Mesenchymal stem cell (in vitro differentiated cells and primary cell): ENCODE measurements around the gene FAM47B.

Experiments used
- DNase-seq: peaks from one replicate; pipeline ENCODE4 v3.0.0-alpha.2; 2013
- H2AFZ ChIP-seq: one replicate; pipeline ENCODE4 v1.6.1; 2013; ENCODE audit warnings: low read depth, mild to moderate bottlenecking, control low read depth, inconsistent platforms, low read length, moderate library complexity
- H2AK5ac ChIP-seq: 2 replicates; pipeline ENCODE4 v1.6.1; 2013; ENCODE audit warnings: low read length, moderate library complexity, mild to moderate bottlenecking, inconsistent platforms; ENCODE audit not compliant: severe bottlenecking
- H2BK120ac ChIP-seq: one replicate; pipeline ENCODE4 v1.6.1; 2013; ENCODE audit warnings: low read depth, mild to moderate bottlenecking, inconsistent platforms, low read length, moderate library complexity
- H2BK12ac ChIP-seq, 2 experiments: one replicate each; pipeline ENCODE4 v1.6.1; 2013; ENCODE audit warnings: inconsistent platforms in 2 of 2, low read length in 2 of 2, mild to moderate bottlenecking in 2 of 2, moderate library complexity in 2 of 2, control low read depth in 1 of 2
- H2BK15ac ChIP-seq: one replicate; pipeline ENCODE4 v1.6.1; 2013; ENCODE audit warnings: mild to moderate bottlenecking, low read depth, inconsistent platforms; ENCODE audit not compliant: poor library complexity, severe bottlenecking
- H2BK5ac ChIP-seq: 2 replicates; pipeline ENCODE4 v1.6.1; 2013; ENCODE audit warnings: low read depth, mild to moderate bottlenecking, low read length, control low read depth, inconsistent platforms; ENCODE audit not compliant: poor library complexity, severe bottlenecking
- H3K14ac ChIP-seq, 2 experiments: one replicate each; pipeline ENCODE4 v1.6.1; 2013; ENCODE audit warnings: inconsistent platforms in 2 of 2, low read length in 2 of 2, control low read depth in 1 of 2, mild to moderate bottlenecking in 1 of 2, moderate library complexity in 1 of 2
- H3K18ac ChIP-seq, 2 experiments: one replicate each; pipeline ENCODE4 v1.6.1; 2013; ENCODE audit warnings: inconsistent platforms in 2 of 2, low read length in 2 of 2, control low read depth in 1 of 2, low read depth in 1 of 2, mild to moderate bottlenecking in 1 of 2
- H3K23ac ChIP-seq, 2 experiments: one replicate each; pipeline ENCODE4 v1.6.1; 2013; ENCODE audit warnings: inconsistent platforms in 2 of 2, low read length in 2 of 2, mild to moderate bottlenecking in 2 of 2, moderate library complexity in 2 of 2, control low read depth in 1 of 2
- H3K27ac ChIP-seq: 2 replicates; pipeline ENCODE4 v1.5.1; 2013; ENCODE audit warnings: mild to moderate bottlenecking, moderate library complexity, low read length, control low read depth, inconsistent platforms; ENCODE audit not compliant: poor library complexity, severe bottlenecking
- H3K27me3 ChIP-seq, 2 experiments: 2 replicates each; pipeline versions ENCODE4 v1.6.1 to v1.7.0; 2013; ENCODE audit warnings: low read length in 2 of 2, mild to moderate bottlenecking in 2 of 2, moderate library complexity in 2 of 2, control low read depth in 1 of 2, inconsistent platforms in 1 of 2; ENCODE audit not compliant: control insufficient read depth in 1 of 2, insufficient read depth in 1 of 2
- H3K36me3 ChIP-seq, 2 experiments: 2 replicates each; pipeline versions ENCODE4 v1.6.1 to v1.7.0; 2013; ENCODE audit warnings: low read length in 2 of 2, control low read depth in 1 of 2, inconsistent platforms in 1 of 2, low read depth in 1 of 2, mild to moderate bottlenecking in 1 of 2; ENCODE audit not compliant: insufficient read depth in 2 of 2, control insufficient read depth in 1 of 2
- H3K4ac ChIP-seq, 2 experiments: one replicate each; pipeline ENCODE4 v1.6.1; 2013; ENCODE audit warnings: inconsistent platforms in 2 of 2, low read length in 2 of 2, mild to moderate bottlenecking in 2 of 2, moderate library complexity in 2 of 2, control low read depth in 1 of 2, low read depth in 1 of 2
- H3K4me1 ChIP-seq: 2 replicates; pipeline ENCODE4 v1.6.1; 2013; ENCODE audit warnings: low read depth, low read length, control low read depth; ENCODE audit not compliant: control insufficient read depth, insufficient read depth
- H3K4me2 ChIP-seq: 2 replicates; pipeline ENCODE4 v1.6.1; 2013; ENCODE audit warnings: low read length, mild to moderate bottlenecking, inconsistent platforms; ENCODE audit not compliant: poor library complexity, severe bottlenecking
- H3K4me3 ChIP-seq, 2 experiments: 2 replicates each; pipeline versions ENCODE4 v1.5.1 to v1.7.0; 2013; ENCODE audit warnings: low read length in 2 of 2, mild to moderate bottlenecking in 2 of 2, control low read depth in 1 of 2, low read depth in 1 of 2; ENCODE audit not compliant: insufficient read depth in 1 of 2
- H3K79me1 ChIP-seq: replicated peaks from 2 replicates; pipeline ENCODE4 v1.6.1; 2013; ENCODE audit warnings: mild to moderate bottlenecking, control low read depth, low read length, inconsistent platforms; ENCODE audit not compliant: poor library complexity, severe bottlenecking
- H3K9ac ChIP-seq: 2 replicates; pipeline ENCODE4 v1.7.0; 2013; ENCODE audit warnings: mild to moderate bottlenecking, low read length, moderate library complexity
- H3K9me3 ChIP-seq: 2 replicates; pipeline ENCODE4 v1.7.0; 2013; ENCODE audit warnings: mild to moderate bottlenecking, low read length; ENCODE audit not compliant: control insufficient read depth
- H4K8ac ChIP-seq: one replicate; pipeline ENCODE4 v1.6.1; 2013; ENCODE audit warnings: inconsistent platforms, mild to moderate bottlenecking, low read length, moderate library complexity
- H4K91ac ChIP-seq: one replicate; pipeline ENCODE4 v1.6.1; 2013; ENCODE audit warnings: mild to moderate bottlenecking, low read length, inconsistent platforms
- WGBS: methylation state at CpG from one replicate; pipeline ENCODE4 v1.1.7; 2013; ENCODE audit warnings: mixed read lengths; 5-methylcytosine and 5-hydroxymethylcytosine counted together

The FAM47B gene

DNA sequence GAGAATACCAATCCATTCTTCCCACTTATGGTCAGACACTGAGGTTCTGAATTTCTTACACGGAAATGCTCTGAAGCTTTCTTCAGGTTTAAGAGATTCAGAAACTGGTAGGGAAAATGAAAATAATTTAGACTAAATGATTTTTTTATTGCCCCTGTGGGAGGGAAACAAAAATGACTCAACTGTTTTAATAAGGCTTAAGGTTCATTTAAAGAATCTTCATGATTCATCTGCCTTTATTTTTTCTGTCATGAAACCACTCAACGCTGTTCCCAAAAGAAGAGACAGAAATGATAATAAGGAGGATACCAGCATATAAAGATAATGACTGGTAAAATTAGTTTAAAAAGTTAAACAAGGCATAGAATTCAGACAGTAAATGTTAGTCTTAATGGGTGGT lies 39.3 kb upstream of the FAM47B start:
- H3K4me2 ChIP-seq, result no peak overlapping the region
- peaks cover 9% of the 10 kb centered on the region for H3K9me3 ChIP-seq
- no peaks in the 10 kb centered on the region for H3K27me3 ChIP-seq
- H3K4me3 ChIP-seq, result no peak overlapping the region
- H3K9ac ChIP-seq, result no peak overlapping the region
- H2BK120ac ChIP-seq, result no peak overlapping the region
- H3K36me3 ChIP-seq, result no peaks in the 10 kb centered on the region
- H4K8ac ChIP-seq, result no peak overlapping the region
- no peak overlapping the region for H2BK15ac ChIP-seq
- no peaks in the 10 kb centered on the region for H3K79me1 ChIP-seq
- no peak overlapping the region for H3K4ac ChIP-seq
- H3K4me1 ChIP-seq, result no peaks in the 10 kb centered on the region
- no peak overlapping the region for H2BK12ac ChIP-seq
- no peak overlapping the region for H2BK5ac ChIP-seq
- H3K23ac ChIP-seq, result no peak overlapping the region
- no peak overlapping the region for H2AFZ ChIP-seq
- no peak for DNase-seq
- 80% methylated on average over 1 of the region's 2 CpGs for WGBS
- H3K14ac ChIP-seq, result no peak overlapping the region
- no peak overlapping the region for H3K27ac ChIP-seq
- no peak overlapping the region for H3K18ac ChIP-seq
- H2AK5ac ChIP-seq, result no peak overlapping the region
- H4K91ac ChIP-seq, result no peak overlapping the region

DNA sequence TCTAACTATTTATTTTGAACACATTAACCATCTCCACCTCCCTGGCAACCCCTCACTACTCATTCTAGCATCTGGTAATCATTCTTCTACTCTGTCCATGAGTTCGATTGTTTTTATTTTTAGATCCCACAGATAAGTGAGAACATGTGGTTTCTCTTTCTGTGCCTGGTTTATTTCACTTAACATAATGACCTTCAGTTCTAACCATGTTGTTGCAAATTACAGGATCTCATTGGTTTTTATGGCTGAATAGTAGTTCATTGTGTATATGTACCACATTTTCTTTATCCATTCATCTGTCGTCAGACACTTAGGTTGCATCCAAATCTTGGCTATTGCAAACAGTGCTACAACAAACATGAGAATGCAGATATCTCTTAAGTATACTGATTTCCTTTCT lies 33.4 kb upstream of the FAM47B start:
- Histone ChIP-seq H2BK120ac (no peak overlapping the region), H3K79me1 (no peaks in the 10 kb centered on the region), H3K4me1 (no peaks in the 10 kb centered on the region), H2AFZ (no peak overlapping the region), H3K18ac (no peak overlapping the region), H2BK5ac (no peak overlapping the region), H3K4ac (no peak overlapping the region), H3K27me3 (no peaks in the 10 kb centered on the region), H3K36me3 (no peaks in the 10 kb centered on the region), H2AK5ac (no peak overlapping the region), H3K9ac (no peak overlapping the region), H3K14ac (no peak overlapping the region), H3K27ac (no peak overlapping the region), H3K9me3 (no peaks in the 10 kb centered on the region), H4K91ac (no peak overlapping the region), H4K8ac (no peak overlapping the region), H3K4me3 (no peak overlapping the region), H3K4me2 (no peak overlapping the region), H3K23ac (no peak overlapping the region), H2BK12ac (no peak overlapping the region), H2BK15ac (no peak overlapping the region)
- DNase-seq, result peak; percentile 34
- WGBS, result 17% methylated on average over 1 of the region's 2 CpGs

DNA sequence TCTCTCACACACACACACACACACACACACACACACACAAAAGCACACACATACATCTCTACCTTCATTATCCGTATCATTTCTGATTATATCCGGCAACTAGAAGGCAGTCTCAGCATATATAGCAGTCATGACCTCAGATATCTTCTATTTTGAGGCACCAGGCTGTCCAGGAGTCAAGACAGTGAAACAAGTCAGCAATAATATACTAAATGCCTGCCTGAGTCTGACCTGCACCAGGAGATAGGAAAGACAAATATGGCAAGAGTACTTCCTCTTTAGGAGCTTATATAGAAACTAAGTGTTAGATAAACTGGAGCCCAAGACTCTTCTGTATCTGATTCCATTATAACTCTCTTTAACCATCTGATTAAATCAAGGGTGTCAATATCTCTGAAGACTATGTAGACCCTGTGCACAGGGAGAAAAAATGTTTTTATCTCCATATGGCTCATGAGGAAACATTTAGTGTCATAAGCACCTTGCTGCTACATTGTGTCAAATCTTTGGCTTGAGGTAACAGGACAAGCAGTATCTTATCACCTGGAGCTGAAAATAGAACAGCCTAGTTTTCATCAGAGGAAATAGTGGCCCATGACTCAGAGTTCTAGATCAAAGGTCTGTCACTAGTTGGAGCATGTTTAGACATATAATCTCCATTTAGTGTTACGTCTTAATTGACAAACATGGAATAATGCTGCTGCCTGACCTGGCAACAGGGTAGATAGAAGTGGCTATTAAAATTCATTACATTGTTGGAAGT lies 27.0 kb upstream of the FAM47B start:
- Histone ChIP-seq H2BK120ac (no peak overlapping the region), H3K23ac (no peak overlapping the region), H3K4me3 (no peak overlapping the region), H3K4me2 (no peak overlapping the region), H4K8ac (no peak overlapping the region), H3K27me3 (no peaks in the 10 kb centered on the region), H3K4ac (no peak overlapping the region), H2BK15ac (no peak overlapping the region), H3K4me1 (no peaks in the 10 kb centered on the region), H2AK5ac (no peak overlapping the region), H3K18ac (no peak overlapping the region), H2AFZ (no peak overlapping the region), H3K36me3 (no peaks in the 10 kb centered on the region), H3K14ac (no peak overlapping the region), H2BK5ac (no peak overlapping the region), H3K9ac (no peak overlapping the region), H3K79me1 (no peaks in the 10 kb centered on the region), H2BK12ac (no peak overlapping the region), H3K27ac (no peak overlapping the region), H3K9me3 (no peaks in the 10 kb centered on the region), H4K91ac (no peak overlapping the region)
- WGBS, result 90% methylated on average over 3 of the region's 3 CpGs
- DNase-seq, result no peak

DNA sequence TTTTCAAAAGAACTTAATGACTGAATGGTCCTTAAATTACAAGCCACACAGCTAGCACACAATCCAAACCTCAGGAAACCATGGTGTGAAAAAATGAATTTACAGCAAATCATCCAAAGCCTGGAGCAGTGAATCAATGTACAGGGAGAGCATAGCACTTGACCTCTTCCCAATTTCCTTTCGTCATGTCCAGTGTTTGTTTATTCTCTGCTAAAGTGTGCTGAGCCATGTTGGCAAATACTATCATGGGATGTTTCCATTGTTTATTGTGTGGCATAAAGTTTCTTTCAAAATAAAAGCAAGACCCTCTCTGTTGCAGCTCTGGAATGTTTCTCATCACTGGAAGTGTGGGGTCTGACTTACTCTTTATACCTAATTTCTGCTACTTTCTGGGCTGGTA lies 25.4 kb upstream of the FAM47B start:
- Histone ChIP-seq H3K4me3 (no peak overlapping the region), H2BK15ac (no peak overlapping the region), H3K4me1 (no peaks in the 10 kb centered on the region), H3K36me3 (no peaks in the 10 kb centered on the region), H2BK120ac (no peak overlapping the region), H3K9me3 (no peaks in the 10 kb centered on the region), H2AFZ (no peak overlapping the region), H3K79me1 (no peaks in the 10 kb centered on the region), H3K9ac (no peak overlapping the region), H4K91ac (no peak overlapping the region), H2BK5ac (no peak overlapping the region), H3K27ac (no peak overlapping the region), H3K4ac (no peak overlapping the region), H3K23ac (no peak overlapping the region), H2AK5ac (no peak overlapping the region), H2BK12ac (no peak overlapping the region), H3K4me2 (no peak overlapping the region), H3K27me3 (no peaks in the 10 kb centered on the region), H3K14ac (no peak overlapping the region), H3K18ac (no peak overlapping the region), H4K8ac (no peak overlapping the region)
- DNase-seq, result peak; percentile 73
- WGBS, result no CpG with 5 or more reads among the region's 1 CpG
